HG03060 (cell line): ENCODE results near the gene PSMD1.
"Not testable (repeated sequence)": the region's sequence is repeated elsewhere in the genome, so short reads cannot be mapped to it uniquely, and the experiment has no call there.

ENCODE experiments used
- ATAC-seq: cut with Tn5 transposase; IDR thresholded peaks from one replicate; pipeline ENCODE4 v1.9.1; 2021; ENCODE audit warnings: low read depth, moderate number of reproducible peaks; ENCODE audit not compliant: unreplicated experiment

PSMD1 gene

GRCh38 chr2:231051116-231051515 is 5.6 kb upstream of the PSMD1 start:
- ATAC-seq: no peak

GRCh38 chr2:231052494-231053451 is 3.9 kb upstream of the PSMD1 start:
- peak; percentile 37 for ATAC-seq

- ATAC-seq: no peak
Measured at GRCh38 chr2:231053846-231054245, 2.8 kb upstream of the PSMD1 start.

GRCh38 chr2:231057590-231057989 is 923 bp downstream of the PSMD1 start:
- no peak for ATAC-seq

GRCh38 chr2:231058761-231059550 is 2.3 kb downstream of the PSMD1 start:
- ATAC-seq: no peak

GRCh38 chr2:231059756-231060155 is 3.1 kb downstream of the PSMD1 start:
- ATAC-seq: no peak

- ATAC-seq: no peak
Measured at GRCh38 chr2:231062776-231063175, 6.1 kb downstream of the PSMD1 start.

GRCh38 chr2:231063347-231063746 is 6.7 kb downstream of the PSMD1 start:
- ATAC-seq: no peak

- ATAC-seq: no peak
Measured at GRCh38 chr2:231065966-231066365, 9.3 kb downstream of the PSMD1 start.

GRCh38 chr2:231067531-231067930 is 10.9 kb downstream of the PSMD1 start:
- ATAC-seq: not testable (repeated sequence)

- ATAC-seq: no peak
Measured at GRCh38 chr2:231068525-231069222, 12.0 kb downstream of the PSMD1 start.

GRCh38 chr2:231069379-231070054 is 12.8 kb downstream of the PSMD1 start:
- ATAC-seq: no peak

GRCh38 chr2:231084565-231084964 is 27.9 kb downstream of the PSMD1 start:
- no peak for ATAC-seq

- no peak for ATAC-seq
Measured at GRCh38 chr2:231088754-231089153, 32.1 kb downstream of the PSMD1 start.

- no peak for ATAC-seq
Measured at GRCh38 chr2:231093933-231094332, 37.3 kb downstream of the PSMD1 start.

GRCh38 chr2:231094736-231095346 is 38.2 kb downstream of the PSMD1 start:
- no peak for ATAC-seq

GRCh38 chr2:231099918-231100317 is 43.3 kb downstream of the PSMD1 start:
- no peak for ATAC-seq

- ATAC-seq: not testable (repeated sequence)
Measured at GRCh38 chr2:231100321-231100720, 43.7 kb downstream of the PSMD1 start.

GRCh38 chr2:231100990-231101389 is 44.3 kb downstream of the PSMD1 start:
- no peak for ATAC-seq

- ATAC-seq: no peak
Measured at GRCh38 chr2:231102772-231103171, 46.1 kb downstream of the PSMD1 start.
